Inflammatory macrophage treated with lipopolysaccharide for 1 hour (primary cell): ENCODE measurements around the gene EPB41L1.

Experiments used
- DNase-seq, 2 donors: peaks; one replicate each; pipeline ENCODE4 v3.0.0-alpha.2; 2020 to 2022

EPB41L1 gene

GRCh38 chr20:36155991-36156390 is 1.5 kb downstream of the EPB41L1 start:
- DNase-seq: no peak

GRCh38 chr20:36157610-36158009 is 3.1 kb downstream of the EPB41L1 start:
- DNase-seq: no peak

GRCh38 chr20:36158160-36158741 is 3.7 kb downstream of the EPB41L1 start:
- no peak for DNase-seq

GRCh38 chr20:36159833-36160232 is 5.3 kb downstream of the EPB41L1 start:
- DNase-seq: no peak

GRCh38 chr20:36162272-36162966 is 7.9 kb downstream of the EPB41L1 start:
- no peak for DNase-seq

GRCh38 chr20:36167902-36168503 is 13.5 kb downstream of the EPB41L1 start:
- no peak for DNase-seq

- DNase-seq: no peak
Observed at GRCh38 chr20:36170542-36171215, 16.1 kb downstream of the EPB41L1 start.

GRCh38 chr20:36173451-36173933 is 19.0 kb downstream of the EPB41L1 start:
- DNase-seq: no peak

GRCh38 chr20:36175016-36175415 is 20.5 kb downstream of the EPB41L1 start:
- no peak for DNase-seq

GRCh38 chr20:36175475-36175995 is 21.0 kb downstream of the EPB41L1 start:
- DNase-seq: no peak

GRCh38 chr20:36177716-36178115 is 23.2 kb downstream of the EPB41L1 start:
- DNase-seq: no peak

- DNase-seq: no peak
Observed at GRCh38 chr20:36179170-36179945, 24.8 kb downstream of the EPB41L1 start.

GRCh38 chr20:36180323-36180722 is 25.8 kb downstream of the EPB41L1 start:
- DNase-seq: no peak

GRCh38 chr20:36181934-36182603 is 27.5 kb downstream of the EPB41L1 start:
- DNase-seq: peak; percentile 46 to 55

GRCh38 chr20:36182604-36183154 is 28.1 kb downstream of the EPB41L1 start:
- no peak for DNase-seq

GRCh38 chr20:36183155-36183944 is 28.8 kb downstream of the EPB41L1 start:
- no peak for DNase-seq

- no peak for DNase-seq
Observed at GRCh38 chr20:36184816-36185776, 30.6 kb downstream of the EPB41L1 start.

GRCh38 chr20:36193977-36194712 is 39.6 kb downstream of the EPB41L1 start:
- DNase-seq: no peak

- DNase-seq: no peak
Observed at GRCh38 chr20:36196676-36197075, 42.1 kb downstream of the EPB41L1 start.
